Heart left ventricle (tissue), 16 donors: ENCODE measurements around the gene MRPL48. TPM values are rescaled to one million over a fixed set of nuclear protein-coding genes. Genes with fewer than 3 reads are reported as not detected.

Experiments used
- ATAC-seq, 4 donors: fragments of 200-7000 bp; cut with Tn5 transposase; one replicate each; pipeline ENCODE4 v1.9.1; 2020 to 2022; ENCODE audit warnings: moderate library complexity in 4 of 4, mild to moderate bottlenecking in 3 of 4, moderate number of reproducible peaks in 1 of 4
- DNase-seq, 5 donors: peaks; one replicate each; pipeline ENCODE4 v3.0.0-alpha.2; 2020
- H3K27ac ChIP-seq, 12 donors: fragments of 200-600 bp; sonication (generic) in 4 of 12; one replicate each; pipeline versions ENCODE4 v1.5.0 to v1.8.0; 2016 to 2022; ENCODE audit warnings: mild to moderate bottlenecking in 2 of 12
- H3K27me3 ChIP-seq, 9 donors: fragments of 200-600 bp; sonication (generic) in 2 of 9; one replicate each; pipeline versions ENCODE4 v1.5.1 to v1.8.0; 2016 to 2022; ENCODE audit warnings: mild to moderate bottlenecking in 3 of 9
- H3K36me3 ChIP-seq, 9 donors: fragments of 200-600 bp; sonication (generic) in 2 of 9; one replicate each; pipeline versions ENCODE4 v1.5.0 to v1.8.0; 2018 to 2022; ENCODE audit warnings: mild to moderate bottlenecking in 2 of 9
- H3K4me1 ChIP-seq, 12 donors: fragments of 200-600 bp; sonication (generic) in 4 of 12; one replicate each; pipeline versions ENCODE4 v1.5.0 to v1.8.0; 2016 to 2022; ENCODE audit warnings: mild to moderate bottlenecking in 3 of 12
- H3K4me3 ChIP-seq, 12 donors: fragments of 200-600 bp; sonication (generic) in 4 of 12; one replicate each; pipeline versions ENCODE4 v1.5.0 to v1.8.0; 2017 to 2022; ENCODE audit warnings: mild to moderate bottlenecking in 9 of 12, moderate library complexity in 4 of 12
- H3K9me3 ChIP-seq, 12 donors: fragments of 200-600 bp; sonication (generic) in 4 of 12; one replicate each; pipeline versions ENCODE4 v1.5.0 to v1.8.0; 2016 to 2022; ENCODE audit warnings: mild to moderate bottlenecking in 1 of 12
- POLR2A ChIP-seq, 2 donors: fragments of 450-650 bp; IDR thresholded peaks; one replicate each; pipeline ENCODE4 v1.6.1; 2017; ENCODE audit warnings: antibody characterized with exemption in 2 of 2, mild to moderate bottlenecking in 2 of 2, moderate library complexity in 2 of 2
- WGBS, 4 donors: extraction: QIAGEN DNeasy Blood & Tissue Kit in 2 of 4; methylation state at CpG; one replicate each; pipeline versions ENCODE4 v1.1.5 to v1.1.7; 2013 to 2018; 5-methylcytosine and 5-hydroxymethylcytosine counted together
- intact Hi-C, 10 donors: fragments of 100-400 bp; cut with DNase I; formaldehyde crosslinking; loops; one replicate each; pipeline versions ENCODE4 v1.11.1 to v1.14.2; 2022
- polyA plus RNA-seq, 2 donors: library from polyadenylated mRNA; stranded (reverse); fragments of 200-250 nt; gene quantifications; one replicate each; pipeline ENCODE4 v1.2.3, GENCODE V29; 2013
- total RNA-seq, 9 donors: library from RNA; depleted of rRNA in 2 of 9; stranded (reverse); fragments of >200 nt in 2 of 9; fragmentation: NEBNext Ultra II Directional in 3 of 9; extraction: Animal tissue kit (Norgen Biotek cat#: 25700) in 3 of 9; gene quantifications; one replicate each; pipeline versions ENCODE4 v1.1.0 to v1.2.4, GENCODE V29; 2016 to 2023
- TF ChIP-seq, protein P1 (sequence below), 12 donors: fragments of 200-600 bp; sonication (generic) in 4 of 12; IDR thresholded peaks; one replicate each; pipeline versions ENCODE4 v1.5.0 to v1.8.0; 2018 to 2022; ENCODE audit warnings: antibody characterized with exemption in 12 of 12, mild to moderate bottlenecking in 5 of 12
- donor health status: ischemic (EF 13 %, LVEDD 7.1; RV severe dilation, severe dysfunction).
- donor health status: healthy with polysubstance abuse.
- donor health status: DM: no; HTN: yes; CAD: no.
- donor health status: DM: no; HTN: no; CAD: no.
- donor health status: ischemic (EF 25% LVEDD 6.9; RV normal size, moderate dysfunction).
- donor health status: ischemic (EF 25% LVEDD 5.7; RV mildly dilated, moderate dysfunction).
- donor health status: healthy.
- donor health status: DM: yes; HTN: yes; CAD: no.
- donor health status: ischemic (EF 35%, LVEDD 5.7; RV mildly dilated, moderate dysfunction).
- donor health status: nonischemic (EF 11% LVEDD 7.7; RV severe dilation, severe dysfunction).
- donor health status: DM: yes; HTN: yes; CAD: no.
- donor health status: PGD.
- donor health status: ischemic (EF 29% LVEDD 5.4; RV normal size, mild dysfunction).
- donor health status: nonischemic (EF 23%, LVEDD 6.1; RV moderate dilation, normal function).

The MRPL48 gene
- total and polyA plus RNA-seq, 11 donors = 21.0 to 47.7 (median 39.4) TPM

DNA sequence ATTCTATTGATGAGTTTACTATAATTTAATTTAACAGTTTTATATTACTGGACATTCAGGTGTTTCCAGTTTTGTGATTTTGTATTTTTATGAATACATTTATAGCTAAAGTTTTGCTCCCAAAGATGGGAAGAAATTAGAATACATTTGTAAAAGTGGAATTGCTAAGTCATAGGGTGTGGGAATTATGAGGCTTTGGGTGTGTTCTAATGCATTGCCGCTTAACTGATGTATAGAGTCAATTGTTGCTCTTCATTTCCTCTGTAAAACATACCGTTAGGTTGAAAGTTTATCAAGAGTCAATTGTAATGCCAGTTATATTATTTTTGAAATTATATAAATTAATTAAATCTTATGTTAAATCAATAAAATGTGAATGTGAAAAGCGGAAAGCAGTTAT lies 105.4 kb downstream of the MRPL48 start:
- peaks cover 0 to 74% (median 62%) of the 10 kb centered on the region in 9 donors for H3K36me3 ChIP-seq

DNA sequence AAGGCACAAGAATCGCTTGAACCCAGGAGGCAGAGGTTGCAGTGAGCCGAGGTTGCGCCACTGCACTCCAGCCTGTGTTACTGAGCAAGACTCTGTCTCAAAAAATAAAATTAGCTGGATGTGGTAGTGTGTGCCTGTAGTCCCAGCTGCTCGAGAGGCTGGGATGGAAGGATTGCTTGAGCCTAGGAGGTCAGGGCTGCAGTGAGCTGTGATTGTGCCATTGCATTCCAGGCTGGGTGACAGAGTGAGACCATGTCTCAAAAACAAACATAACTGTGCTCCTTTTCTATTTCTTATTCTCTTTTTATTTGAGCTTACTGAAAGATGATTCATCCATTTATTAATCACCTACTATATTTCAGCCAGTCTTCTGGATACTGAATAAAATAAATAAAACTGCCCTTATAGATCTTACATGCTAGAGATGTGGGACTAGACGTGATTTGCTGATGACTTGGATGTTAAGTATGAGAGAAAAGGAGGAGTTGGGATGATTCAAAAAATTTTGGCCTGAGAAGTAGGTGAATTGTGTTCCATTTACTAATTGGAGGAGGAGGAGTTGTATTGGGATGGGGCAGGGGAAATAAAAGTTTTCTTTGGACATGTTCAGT lies 107.2 kb downstream of the MRPL48 start:
- no peak overlapping the region for H3K27ac ChIP-seq
- WGBS, 4 donors = 94 to 98% (median 98%) methylated on average over 5 of the region's 5 CpGs
- TF ChIP-seq, protein P1, sequence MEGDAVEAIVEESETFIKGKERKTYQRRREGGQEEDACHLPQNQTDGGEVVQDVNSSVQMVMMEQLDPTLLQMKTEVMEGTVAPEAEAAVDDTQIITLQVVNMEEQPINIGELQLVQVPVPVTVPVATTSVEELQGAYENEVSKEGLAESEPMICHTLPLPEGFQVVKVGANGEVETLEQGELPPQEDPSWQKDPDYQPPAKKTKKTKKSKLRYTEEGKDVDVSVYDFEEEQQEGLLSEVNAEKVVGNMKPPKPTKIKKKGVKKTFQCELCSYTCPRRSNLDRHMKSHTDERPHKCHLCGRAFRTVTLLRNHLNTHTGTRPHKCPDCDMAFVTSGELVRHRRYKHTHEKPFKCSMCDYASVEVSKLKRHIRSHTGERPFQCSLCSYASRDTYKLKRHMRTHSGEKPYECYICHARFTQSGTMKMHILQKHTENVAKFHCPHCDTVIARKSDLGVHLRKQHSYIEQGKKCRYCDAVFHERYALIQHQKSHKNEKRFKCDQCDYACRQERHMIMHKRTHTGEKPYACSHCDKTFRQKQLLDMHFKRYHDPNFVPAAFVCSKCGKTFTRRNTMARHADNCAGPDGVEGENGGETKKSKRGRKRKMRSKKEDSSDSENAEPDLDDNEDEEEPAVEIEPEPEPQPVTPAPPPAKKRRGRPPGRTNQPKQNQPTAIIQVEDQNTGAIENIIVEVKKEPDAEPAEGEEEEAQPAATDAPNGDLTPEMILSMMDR (IDR thresholded peaks at IDR 0.05) = no peak
- no peak for TF ChIP-seq POLR2A (IDR thresholded peaks at IDR 0.05)
- intact Hi-C loops = no loop called here
- ATAC-seq = no peak
- no peaks in the 10 kb centered on the region for H3K4me1 ChIP-seq
- H3K27me3 ChIP-seq = no peaks in the 10 kb centered on the region
- peaks cover 0 to 65% (median 57%) of the 10 kb centered on the region in 9 donors for H3K36me3 ChIP-seq
- H3K9me3 ChIP-seq = no peaks in the 10 kb centered on the region
- no peak overlapping the region for H3K4me3 ChIP-seq
- DNase-seq = no peak

More for the DNA sequence above, 105.4 kb downstream of the MRPL48 start:
- TF ChIP-seq POLR2A (IDR thresholded peaks at IDR 0.05) = no peak
- TF ChIP-seq, protein P1 (IDR thresholded peaks at IDR 0.05) = no peak
- Histone ChIP-seq H3K9me3 (no peaks in the 10 kb centered on the region), H3K27ac (no peak overlapping the region), H3K4me3 (no peak overlapping the region), H3K4me1 (no peaks in the 10 kb centered on the region), H3K27me3 (no peaks in the 10 kb centered on the region)
- 75 to 98% (median 97%) methylated on average over 3 of the region's 3 CpGs for WGBS, 4 donors
- no peak for DNase-seq
- intact Hi-C loops = no loop called here
- ATAC-seq = no peak

DNA sequence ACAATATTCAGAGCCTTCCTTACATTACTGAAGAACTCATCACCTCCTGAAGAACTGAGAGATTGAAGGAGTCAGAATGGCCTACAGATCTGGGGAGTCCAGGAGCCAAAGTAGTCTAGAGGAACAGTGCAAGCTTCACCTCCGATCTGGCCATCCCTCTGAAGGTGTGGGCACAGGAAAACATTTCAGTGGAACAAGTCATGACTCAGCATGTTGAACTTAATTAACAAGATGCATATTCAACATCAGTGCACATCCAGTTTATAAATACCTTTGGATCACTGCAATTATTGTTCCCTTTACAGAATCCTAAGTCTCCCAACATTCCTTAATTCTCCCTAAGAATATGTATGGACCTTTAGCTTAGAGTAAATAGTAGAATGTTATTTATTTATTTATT lies 114.6 kb downstream of the MRPL48 start:
- Histone ChIP-seq H3K9me3 (no peaks in the 10 kb centered on the region), H3K36me3 (peaks cover 0 to 76% (median 55%) of the 10 kb centered on the region in 9 donors), H3K4me3 (no peak overlapping the region), H3K27ac (no peak overlapping the region), H3K27me3 (no peaks in the 10 kb centered on the region), H3K4me1 (peaks cover 0 to 5% (median 0%) of the 10 kb centered on the region in 12 donors)
- TF ChIP-seq, protein P1 (IDR thresholded peaks at IDR 0.05) = no peak
- no peak for TF ChIP-seq POLR2A (IDR thresholded peaks at IDR 0.05)
- ATAC-seq (no peak), DNase-seq (no peak)
- 75 to 100% (median 89%) methylated on average over 1 of the region's 1 CpG for WGBS, 4 donors
- intact Hi-C loops = no loop called here

DNA sequence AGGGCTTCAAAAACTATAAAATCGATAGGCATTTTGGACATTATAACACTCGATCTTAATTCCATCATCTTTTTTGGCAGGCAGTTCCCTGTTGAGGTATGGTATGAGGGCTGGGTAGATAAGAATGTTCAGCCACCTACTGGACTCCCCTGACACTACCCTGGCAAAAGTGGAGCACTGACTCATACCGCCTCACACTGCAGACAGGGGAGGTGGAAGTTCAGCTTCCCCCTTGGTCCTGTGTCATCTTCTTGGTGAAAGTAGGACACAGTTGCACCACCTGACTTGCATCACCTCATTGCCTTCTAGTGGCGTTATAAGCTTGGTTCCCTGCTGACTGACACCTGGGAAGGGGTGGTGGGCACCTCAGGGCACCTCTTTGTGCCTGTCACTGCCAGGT lies 119.5 kb downstream of the MRPL48 start:
- DNase-seq (peak in 4 of 5 donors; percentile 9 to 45 (median 29)), ATAC-seq (peak; percentile 82 to 98 (median 94))
- intact Hi-C loops = no loop called here
- Histone ChIP-seq H3K36me3 (peaks cover 0 to 79% (median 52%) of the 10 kb centered on the region in 9 donors), H3K4me3 (no peak overlapping the region), H3K27ac (peak overlapping the region in 1 of 12 donors; percentile 19), H3K27me3 (no peaks in the 10 kb centered on the region), H3K9me3 (no peaks in the 10 kb centered on the region), H3K4me1 (peaks cover 0 to 9% (median 0%) of the 10 kb centered on the region in 12 donors)
- no peak for TF ChIP-seq POLR2A (IDR thresholded peaks at IDR 0.05)
- TF ChIP-seq, protein P1 (IDR thresholded peaks at IDR 0.05) = peak in 5 of 12 donors; percentile 10 to 30 (median 26)
- 63 to 70% (median 68%) methylated on average over 4 of the region's 4 CpGs for WGBS, 4 donors
